ENCODE measurements around the gene PDZD4. TPM values are rescaled to one million over a fixed set of nuclear protein-coding genes. Genes with fewer than 3 reads are reported as not detected.

Gene PDZD4
- total and polyA plus RNA-seq, 2 donors from 2014 or later = 4.7 to 7.0 TPM

DNA sequence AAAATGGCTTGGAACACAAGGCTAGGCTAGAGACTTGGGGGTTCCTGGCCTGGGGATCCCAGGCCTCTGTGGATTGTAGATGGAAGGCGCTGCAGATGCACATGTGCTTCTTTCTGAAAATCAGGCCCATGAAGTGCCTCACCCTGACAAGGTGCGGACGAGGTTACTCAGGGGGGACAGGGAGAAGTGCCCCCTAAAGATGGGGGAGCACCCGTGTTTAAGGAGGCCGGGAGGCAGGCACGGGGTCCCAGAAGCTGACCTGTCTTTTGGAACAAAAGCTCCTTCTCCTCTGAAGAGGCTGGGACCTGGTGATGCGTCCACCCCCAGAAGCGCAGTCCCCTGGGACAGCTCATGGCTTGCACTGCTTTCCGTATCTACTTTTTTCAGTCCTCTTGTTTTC lies 2.4 kb downstream of the PDZD4 start:
- Histone ChIP-seq H3K36me3 (ENCODE audit: control insufficient read depth in 2 of 3, insufficient read depth in 3 of 3, low read length in 3 of 3) (no peaks in the 10 kb centered on the region), H3K27me3 (ENCODE audit: control insufficient read depth, insufficient read depth, low read length) (no peaks in the 10 kb centered on the region), H3K4me3 (ENCODE audit: low read length in 3 of 3) (no peak overlapping the region), H3K9me3 (ENCODE audit: control insufficient read depth in 2 of 3, insufficient read depth in 1 of 3, low read length in 3 of 3) (no peaks in the 10 kb centered on the region), H3K4me1 (ENCODE audit: control insufficient read depth in 2 of 3, insufficient read depth in 2 of 3, low read depth in 1 of 3, low read length in 3 of 3) (no peaks in the 10 kb centered on the region), H3K9ac (ENCODE audit: low read length in 3 of 3) (no peak overlapping the region), H3K27ac (ENCODE audit: low read depth in 2 of 2, low read length in 2 of 2) (no peak overlapping the region)
- no peak for FAIRE-seq
- intact Hi-C loops (cut with DNase I) = no loop called here
- no peak for TF ChIP-seq CTCF (IDR thresholded peaks at IDR 0.05; ENCODE audit: borderline replicate concordance, extremely low read depth, insufficient read depth)
- DNase-seq = no peak

- intact Hi-C loops (cut with DNase I) = no loop called here
- FAIRE-seq = no peak
Observed at GRCh38 chrX:153827016-153827415, 3.3 kb downstream of the PDZD4 start.

GRCh38 chrX:153825042-153825441 lies 5.3 kb downstream of the PDZD4 start:
- H3K27me3 ChIP-seq (ENCODE audit: control insufficient read depth, insufficient read depth, low read length) = no peaks in the 10 kb centered on the region
- no peaks in the 10 kb centered on the region for H3K36me3 ChIP-seq (ENCODE audit: control insufficient read depth in 2 of 3, insufficient read depth in 3 of 3, low read length in 3 of 3)
- H3K27ac ChIP-seq (ENCODE audit: low read depth in 2 of 2, low read length in 2 of 2) = no peak overlapping the region
- H3K4me3 ChIP-seq (ENCODE audit: low read length in 3 of 3) = no peak overlapping the region
- DNase-seq = no peak
- no peaks in the 10 kb centered on the region for H3K4me1 ChIP-seq (ENCODE audit: control insufficient read depth in 2 of 3, insufficient read depth in 2 of 3, low read depth in 1 of 3, low read length in 3 of 3)
- no peaks in the 10 kb centered on the region for H3K9me3 ChIP-seq (ENCODE audit: control insufficient read depth in 2 of 3, insufficient read depth in 1 of 3, low read length in 3 of 3)
- intact Hi-C loops (cut with DNase I) = no loop called here
- no peak for FAIRE-seq
- TF ChIP-seq CTCF (IDR thresholded peaks at IDR 0.05; ENCODE audit: borderline replicate concordance, extremely low read depth, insufficient read depth) = no peak
- H3K9ac ChIP-seq (ENCODE audit: low read length in 3 of 3) = no peak overlapping the region

More at GRCh38 chrX:153827016-153827415, 3.3 kb downstream of the PDZD4 start:
- no peak for TF ChIP-seq CTCF (IDR thresholded peaks at IDR 0.05; ENCODE audit: borderline replicate concordance, extremely low read depth, insufficient read depth)
- no peak overlapping the region for H3K4me3 ChIP-seq (ENCODE audit: low read length in 3 of 3)
- H3K9ac ChIP-seq (ENCODE audit: low read length in 3 of 3) = no peak overlapping the region
- H3K36me3 ChIP-seq (ENCODE audit: control insufficient read depth in 2 of 3, insufficient read depth in 3 of 3, low read length in 3 of 3) = no peaks in the 10 kb centered on the region
- H3K27ac ChIP-seq (ENCODE audit: low read depth in 2 of 2, low read length in 2 of 2) = no peak overlapping the region
- H3K4me1 ChIP-seq (ENCODE audit: control insufficient read depth in 2 of 3, insufficient read depth in 2 of 3, low read depth in 1 of 3, low read length in 3 of 3) = no peaks in the 10 kb centered on the region
- no peaks in the 10 kb centered on the region for H3K9me3 ChIP-seq (ENCODE audit: control insufficient read depth in 2 of 3, insufficient read depth in 1 of 3, low read length in 3 of 3)
- DNase-seq = no peak
- no peaks in the 10 kb centered on the region for H3K27me3 ChIP-seq (ENCODE audit: control insufficient read depth, insufficient read depth, low read length)

GRCh38 chrX:153824348-153824747 lies 6.0 kb downstream of the PDZD4 start:
- no peak overlapping the region for H3K27ac ChIP-seq (ENCODE audit: low read depth in 2 of 2, low read length in 2 of 2)
- no peaks in the 10 kb centered on the region for H3K9me3 ChIP-seq (ENCODE audit: control insufficient read depth in 2 of 3, insufficient read depth in 1 of 3, low read length in 3 of 3)
- DNase-seq = no peak
- H3K36me3 ChIP-seq (ENCODE audit: control insufficient read depth in 2 of 3, insufficient read depth in 3 of 3, low read length in 3 of 3) = no peaks in the 10 kb centered on the region
- intact Hi-C loops (cut with DNase I) = no loop called here
- no peak for TF ChIP-seq CTCF (IDR thresholded peaks at IDR 0.05; ENCODE audit: borderline replicate concordance, extremely low read depth, insufficient read depth)
- no peak overlapping the region for H3K4me3 ChIP-seq (ENCODE audit: low read length in 3 of 3)
- no peaks in the 10 kb centered on the region for H3K27me3 ChIP-seq (ENCODE audit: control insufficient read depth, insufficient read depth, low read length)
- H3K9ac ChIP-seq (ENCODE audit: low read length in 3 of 3) = no peak overlapping the region
- no peaks in the 10 kb centered on the region for H3K4me1 ChIP-seq (ENCODE audit: control insufficient read depth in 2 of 3, insufficient read depth in 2 of 3, low read depth in 1 of 3, low read length in 3 of 3)
- FAIRE-seq = no peak
